K562 (cell line): ENCODE results near the gene PIGN. TPM values are rescaled to one million over a fixed set of nuclear protein-coding genes. Genes with fewer than 3 reads are reported as not detected.

Experiments
- ATAC-seq: fragments of 200-7000 bp; cut with Tn5 transposase; 3 replicates; pipeline ENCODE4 v1.9.1; 2020; ENCODE audit warnings: moderate library complexity
- BruUV-seq: library from RNA; stranded (reverse); fragments of 400-500 nt; replicated peaks from 2 replicates; lab custom pipeline; 2021; lab: Mats Ljungman, UMichigan
- CTCF ChIA-PET: fragments of 300-600 bp; formaldehyde crosslinking; extraction: SDS; loops from one replicate; lab custom pipeline; 2021; ENCODE audit warnings: low intra/inter-chr PET ratio; lab: Yijun Ruan, JAX
- POLR2A ChIA-PET: fragments of 300-600, 350-650 bp; sonication (Branson Sonifier 250); formaldehyde crosslinking; extraction: SDS; loops from one replicate; lab custom pipeline; 2021; ENCODE audit warnings: antibody characterized with exemption, inconsistent platforms; lab: Yijun Ruan, JAX
- DNase-seq, 4 experiments: peaks; one replicate each; pipeline versions ENCODE4 v3.0.0 to v3.0.0-alpha.2; 2011 to 2018; ENCODE audit warnings: low spot score in 3 of 4, mixed read lengths in 3 of 4; ENCODE audit errors: extremely low read depth in 1 of 4
- FAIRE-seq: peaks from 2 replicates; lab custom pipeline; 2011; peaks lifted over from hg19 to GRCh38; lab: Jason Lieb, UNC
- H2AFZ ChIP-seq: 2 replicates; pipeline ENCODE4 v1.6.0; 2011; ENCODE audit warnings: low read depth, low read length, control low read depth, inconsistent platforms
- H3K27ac ChIP-seq: fragments of 200-600 bp; 3 replicates; pipeline ENCODE4 v1.8.0; 2011; ENCODE audit warnings: low read depth, mild to moderate bottlenecking, control low read depth, inconsistent platforms, low read length, moderate library complexity, mixed read lengths; ENCODE audit errors: extremely low read depth
- H3K27me3 ChIP-seq, 2 experiments: fragments of 300-600 bp in 1 of 2; 2 replicates in 1 of 2; 3 replicates in 1 of 2; pipeline versions ENCODE4 v1.6.0 to v1.8.0; 2011; ENCODE audit warnings: inconsistent platforms in 2 of 2, low read length in 2 of 2, mild to moderate bottlenecking in 1 of 2, mixed read lengths in 1 of 2, moderate library complexity in 1 of 2; ENCODE audit not compliant: control insufficient read depth in 2 of 2, insufficient read depth in 2 of 2
- H3K36me3 ChIP-seq: fragments of 300-600 bp; 3 replicates; pipeline ENCODE4 v1.8.0; 2011; ENCODE audit warnings: mild to moderate bottlenecking, low read length, inconsistent platforms; ENCODE audit not compliant: control insufficient read depth, insufficient read depth
- H3K4me1 ChIP-seq, 2 experiments: fragments of 200-600 bp in 1 of 2; replicated peaks in 1 of 2; 2 replicates in 1 of 2; 3 replicates in 1 of 2; pipeline versions ENCODE4 v1.5.1 to v1.8.0; 2011; ENCODE audit warnings: inconsistent platforms in 2 of 2, low read length in 2 of 2, mild to moderate bottlenecking in 1 of 2, mixed read lengths in 1 of 2, moderate library complexity in 1 of 2; ENCODE audit not compliant: control insufficient read depth in 2 of 2, insufficient read depth in 2 of 2
- H3K4me2 ChIP-seq: 2 replicates; pipeline ENCODE4 v1.6.1; 2011; ENCODE audit warnings: low read length, control low read depth, inconsistent platforms, mixed read lengths; ENCODE audit not compliant: insufficient read depth
- H3K4me3 ChIP-seq: fragments of 200-600 bp; sonication (generic), shearing (Covaris generic); 2 replicates; pipeline ENCODE4 v1.5.1; 2016; ENCODE audit warnings: control low read depth, inconsistent platforms
- H3K79me2 ChIP-seq: fragments of 200-600 bp; 3 replicates; pipeline ENCODE4 v1.8.0; 2011; ENCODE audit warnings: low read length, inconsistent platforms; ENCODE audit not compliant: control insufficient read depth, insufficient read depth
- H3K9ac ChIP-seq, 2 experiments: 2 replicates each; pipeline versions ENCODE4 v1.6.0 to v1.6.1; 2011; ENCODE audit warnings: low read depth in 2 of 2, low read length in 2 of 2, control low read depth in 1 of 2, inconsistent platforms in 1 of 2, mild to moderate bottlenecking in 1 of 2, mixed read lengths in 1 of 2; ENCODE audit not compliant: insufficient read depth in 1 of 2
- H3K9me1 ChIP-seq: one replicate; pipeline ENCODE4 v1.6.0; 2011; ENCODE audit warnings: inconsistent platforms, mild to moderate bottlenecking, low read length, moderate library complexity; ENCODE audit not compliant: control insufficient read depth, insufficient read depth
- H3K9me3 ChIP-seq: replicated peaks from 2 replicates; pipeline ENCODE4 v1.5.1; 2011; ENCODE audit warnings: low read depth, low read length, inconsistent platforms; ENCODE audit not compliant: control insufficient read depth, insufficient read depth
- H4K20me1 ChIP-seq: replicated peaks from 2 replicates; pipeline ENCODE4 v1.6.1; 2011; ENCODE audit warnings: low read length, inconsistent platforms, mixed read lengths; ENCODE audit not compliant: control insufficient read depth, insufficient read depth
- CHCHD3 ChIP-seq: fragments of 250-450 bp; sonication (Bioruptor Pico); IDR thresholded peaks from 2 replicates; pipeline ENCODE4 v2.1.2; 2022; ENCODE audit warnings: mild to moderate bottlenecking
- LCOR ChIP-seq: sonication (generic); formaldehyde crosslinking; IDR thresholded peaks from 2 replicates; pipeline ENCODE4 v1.8.0; 2022; ENCODE audit warnings: mild to moderate bottlenecking, missing genetic modification reagents
- NR4A1 ChIP-seq, 2 experiments: fragments of 250-450 bp in 1 of 2; fragments of 450-650 bp in 1 of 2; sonication (Bioruptor Pico) in 1 of 2; IDR thresholded peaks; 2 replicates each; pipeline versions ENCODE4 v1.4.0 to v1.6.1; 2016 to 2020; ENCODE audit warnings: mild to moderate bottlenecking in 2 of 2, missing compliant biosample characterization in 1 of 2, missing genetic modification characterization in 1 of 2, moderate library complexity in 1 of 2
- RAD21 ChIP-seq, 2 experiments: fragments of 250-450 bp in 1 of 2; fragments of 450-650 bp in 1 of 2; sonication (Bioruptor Pico) in 1 of 2; formaldehyde crosslinking in 1 of 2; IDR thresholded peaks in 1 of 2; conservative IDR thresholded peaks in 1 of 2; 2 replicates each; pipeline versions ENCODE4 v1.4.0 to v1.8.0; 2020 to 2022; ENCODE audit warnings: mild to moderate bottlenecking in 2 of 2, moderate library complexity in 1 of 2
- SMAD4 ChIP-seq: fragments of 250-450 bp; sonication (Bioruptor Pico); conservative IDR thresholded peaks from 2 replicates; pipeline ENCODE4 v1.8.0; 2021; ENCODE audit warnings: inconsistent platforms, mild to moderate bottlenecking, moderate library complexity
- SP2 ChIP-seq: IDR thresholded peaks from 2 replicates; pipeline ENCODE4 v1.6.1; 2011; ENCODE audit warnings: mild to moderate bottlenecking, low read depth, low read length, moderate library complexity; ENCODE audit not compliant: poor library complexity, severe bottlenecking; ENCODE audit errors: extremely low read depth
- WGBS: fragments of 100-300 bp; shearing (Covaris generic); methylation state at CpG from one replicate; pipeline ENCODE4 v1.1.6; 2016; ENCODE audit warnings: low coverage, mixed read lengths; ENCODE audit not compliant: insufficient coverage; ENCODE audit errors: missing lambda C conversion rate; 5-methylcytosine and 5-hydroxymethylcytosine counted together
- in situ Hi-C: fragments of 300-500 bp; cut with MboI; formaldehyde crosslinking; loops from 4 replicates; pipeline ENCODE4 v1.15.0; 2018; ENCODE audit warnings: inconsistent platforms, mixed read lengths
- intact Hi-C: fragments of 100-400 bp; cut with micrococcal nuclease; formaldehyde crosslinking; loops from 2 replicates; pipeline ENCODE4 v1.14.2; 2022
- polyA plus RNA-seq, 8 experiments: library from polyadenylated mRNA; depleted of rRNA in 4 of 8; stranded (reverse) in 5 of 8; unstranded in 3 of 8; fragments of >200 nt; fragmentation: Nextera tagmentation in 2 of 8; fragmentation: Illumina TruSeq in 1 of 8; extraction: Ambion mirVana in 2 of 8; extraction: Trizol in 1 of 8; gene quantifications; 2 replicates each; pipeline versions ENCODE4 v1.2.1 to v1.2.3, GENCODE V29; 2011 to 2014; ENCODE audit warnings: inconsistent platforms in 1 of 8, missing spikeins in 1 of 8
- total RNA-seq, 7 experiments: library from RNA; depleted of rRNA in 6 of 7; stranded (reverse); fragments of >200 nt in 6 of 7; fragmentation: Illumina TruSeq in 2 of 7; extraction: Trizol in 2 of 7; gene quantifications; 2 replicates each; pipeline versions ENCODE4 v1.2.1 to v1.2.3, GENCODE V29; 2011 to 2021; ENCODE audit warnings: low replicate concordance in 1 of 7

PIGN gene
- total and polyA plus RNA-seq, 9 of the 15 experiments (the other 6 are each of a cell fraction or from before 2014, with no cell fraction given), result 9.9 to 25.6 (median 17.3) TPM

- no peak for TF ChIP-seq NR4A1 (CRISPR knock-in tag; IDR thresholded peaks at IDR 0.05)
- no peak for TF ChIP-seq NR4A1 (tag; IDR thresholded peaks at IDR 0.05)
- TF ChIP-seq, all 486 proteins: peak for 0
Measured at GRCh38 chr18:62033207-62033606, 153.6 kb downstream of the PIGN start (continued).

DNA sequence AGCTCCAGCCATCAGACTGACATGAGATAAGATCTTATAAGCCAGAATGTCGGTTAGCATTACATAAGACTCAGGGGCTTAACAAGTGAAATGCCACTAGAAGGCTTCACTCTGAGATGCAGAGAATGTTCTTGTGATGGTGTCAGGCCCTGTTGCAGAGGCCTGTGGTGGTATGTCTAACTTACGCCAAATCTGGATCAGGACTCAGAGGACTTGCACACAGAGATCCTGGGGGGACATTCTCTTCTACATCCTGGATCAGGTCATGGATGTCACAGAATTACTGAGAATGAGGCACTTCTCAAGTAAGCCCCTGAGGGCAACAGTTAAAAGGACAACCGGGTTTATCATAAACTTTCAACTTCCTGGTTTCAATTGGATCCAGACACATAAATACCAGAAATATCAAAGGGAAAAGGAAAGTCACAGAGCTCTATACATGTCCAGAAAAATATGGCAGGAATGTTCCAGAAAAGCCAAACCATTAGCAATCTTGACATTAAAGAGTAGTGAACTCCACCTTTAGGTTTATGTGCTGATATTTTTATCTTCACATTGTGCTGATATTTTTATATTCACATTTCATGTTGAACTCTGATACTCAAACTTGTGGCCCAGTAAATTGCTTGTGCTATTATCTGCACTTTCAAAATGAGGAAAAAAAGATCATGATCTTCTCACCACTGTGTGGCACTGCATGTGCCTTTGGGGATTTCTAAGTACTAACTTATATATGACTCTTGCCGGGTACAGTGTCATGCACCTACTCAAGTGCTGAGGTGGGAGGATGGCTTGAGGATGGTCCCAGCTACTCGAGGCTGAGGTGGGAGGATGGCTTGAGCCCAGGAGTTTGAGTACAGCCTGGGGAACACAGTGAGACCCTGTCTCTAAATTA, 156.5 kb downstream of the PIGN start:
- CTCF ChIA-PET, result no interaction called here
- Histone ChIP-seq H3K4me3 (no peak overlapping the region), H3K27ac (no peak overlapping the region), H3K79me2 (no peaks in the 10 kb centered on the region), H3K9me3 (no peaks in the 10 kb centered on the region), H3K9me1 (no peaks in the 10 kb centered on the region), H3K4me2 (no peak overlapping the region), H3K9ac (no peak overlapping the region), H3K27me3 (no peaks in the 10 kb centered on the region), H4K20me1 (no peaks in the 10 kb centered on the region), H3K36me3 (no peaks in the 10 kb centered on the region), H2AFZ (no peak overlapping the region), H3K4me1 (no peaks in the 10 kb centered on the region)
- no peak for FAIRE-seq
- intact Hi-C loops, result no loop called here
- no TSS peak for BruUV-seq
- in situ Hi-C loops, result no loop called here
- WGBS, result 6% methylated on average over 4 of the region's 5 CpGs
- 0 out of 4 replicates have a peak, but pooled peaks of 1 of the 2 experiments have one; percentile 5 for TF ChIP-seq RAD21 (CRISPR knock-in tag; conservative IDR thresholded peaks at IDR 0.05 in 1 of 2, IDR thresholded peaks at IDR 0.05 in 1 of 2)
- no peak for TF ChIP-seq SMAD4 (CRISPR knock-in tag)
- no peak for TF ChIP-seq LCOR (CRISPR knock-in tag)
- no peak for TF ChIP-seq SP2
- no peak for TF ChIP-seq CHCHD3 (CRISPR knock-in tag)
- ATAC-seq, result no peak
- POLR2A ChIA-PET, result no interaction called here
- no peak for DNase-seq
